OCI-LY1 (cell line): ENCODE data around the gene GADD45G.

Source experiments
- EZH2 ChIP-seq: fragments of 200-600 bp; sonication (generic), shearing (Covaris generic); IDR thresholded peaks from 2 replicates; pipeline ENCODE4 v1.8.0; 2017; ENCODE audit warnings: borderline replicate concordance, mixed run types, mild to moderate bottlenecking, antibody characterized with exemption, low read length, moderate library complexity, mixed read lengths
- TF ChIP-seq, protein P1 (sequence below): fragments of 200-600 bp; sonication (generic), shearing (Covaris generic); IDR thresholded peaks from 2 replicates; pipeline ENCODE4 v1.5.1; 2017; ENCODE audit warnings: mild to moderate bottlenecking, antibody characterized with exemption, low read length, moderate library complexity, mixed read lengths

- no peak for TF ChIP-seq EZH2
- TF ChIP-seq, protein P1, sequence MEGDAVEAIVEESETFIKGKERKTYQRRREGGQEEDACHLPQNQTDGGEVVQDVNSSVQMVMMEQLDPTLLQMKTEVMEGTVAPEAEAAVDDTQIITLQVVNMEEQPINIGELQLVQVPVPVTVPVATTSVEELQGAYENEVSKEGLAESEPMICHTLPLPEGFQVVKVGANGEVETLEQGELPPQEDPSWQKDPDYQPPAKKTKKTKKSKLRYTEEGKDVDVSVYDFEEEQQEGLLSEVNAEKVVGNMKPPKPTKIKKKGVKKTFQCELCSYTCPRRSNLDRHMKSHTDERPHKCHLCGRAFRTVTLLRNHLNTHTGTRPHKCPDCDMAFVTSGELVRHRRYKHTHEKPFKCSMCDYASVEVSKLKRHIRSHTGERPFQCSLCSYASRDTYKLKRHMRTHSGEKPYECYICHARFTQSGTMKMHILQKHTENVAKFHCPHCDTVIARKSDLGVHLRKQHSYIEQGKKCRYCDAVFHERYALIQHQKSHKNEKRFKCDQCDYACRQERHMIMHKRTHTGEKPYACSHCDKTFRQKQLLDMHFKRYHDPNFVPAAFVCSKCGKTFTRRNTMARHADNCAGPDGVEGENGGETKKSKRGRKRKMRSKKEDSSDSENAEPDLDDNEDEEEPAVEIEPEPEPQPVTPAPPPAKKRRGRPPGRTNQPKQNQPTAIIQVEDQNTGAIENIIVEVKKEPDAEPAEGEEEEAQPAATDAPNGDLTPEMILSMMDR, result no peak
These were observed 5.9 kb upstream of the GADD45G start for GRCh38 chr9:89598926-89599325.
